ENCODE measurements around the gene PVRIG. TPM values are rescaled to one million over a fixed set of nuclear protein-coding genes. Genes with fewer than 3 reads are reported as not detected.
"Not testable (repeated sequence)": the region's sequence is repeated elsewhere in the genome, so short reads cannot be mapped to it uniquely, and the experiment has no call there.

Gene PVRIG
- total RNA-seq, 2 donors from 2014 or later, result 30.1 to 30.5 TPM

DNA sequence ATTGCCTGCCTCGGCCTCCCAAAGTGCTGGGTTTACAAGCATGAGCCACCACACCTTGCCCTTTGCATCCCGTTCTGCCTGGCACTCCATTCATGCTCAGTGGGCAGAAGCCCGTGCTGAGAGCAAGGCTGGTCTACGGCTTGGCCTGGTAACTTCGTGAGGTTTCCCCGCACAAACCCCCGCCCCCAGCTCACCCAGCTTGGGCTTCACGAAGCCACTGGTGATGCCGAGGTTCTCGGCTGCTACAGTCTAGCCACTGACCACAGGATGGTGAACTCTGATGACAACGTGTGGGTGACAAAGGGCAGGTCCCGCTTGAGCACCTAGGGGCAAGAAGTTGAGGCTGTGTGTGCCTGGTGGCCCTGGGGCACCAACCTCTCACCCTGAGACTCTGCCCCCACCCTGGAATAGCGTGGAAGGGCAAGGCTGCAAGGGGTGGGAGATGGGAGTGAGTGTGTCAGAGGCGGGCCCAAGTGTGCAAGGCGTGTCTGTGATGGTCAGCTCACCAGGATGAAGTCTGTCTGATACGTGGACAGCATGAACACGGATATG, 3.7 kb downstream of the PVRIG start:
- Mint-ChIP-seq H3K27ac (peak overlapping the region; percentile 96), H3K4me3 (peak overlapping the region; percentile 39), H3K4me1 (peaks cover 37% of the 10 kb centered on the region)
- H3K36me3 Mint-ChIP-seq (ENCODE audit: low read depth); H3K27me3 Mint-ChIP-seq; ATAC-seq; DNase-seq; H3K9me3 ChIP-seq (ENCODE audit: control insufficient read depth, low read length, poor library complexity, severe bottlenecking): not testable (repeated sequence)

DNA sequence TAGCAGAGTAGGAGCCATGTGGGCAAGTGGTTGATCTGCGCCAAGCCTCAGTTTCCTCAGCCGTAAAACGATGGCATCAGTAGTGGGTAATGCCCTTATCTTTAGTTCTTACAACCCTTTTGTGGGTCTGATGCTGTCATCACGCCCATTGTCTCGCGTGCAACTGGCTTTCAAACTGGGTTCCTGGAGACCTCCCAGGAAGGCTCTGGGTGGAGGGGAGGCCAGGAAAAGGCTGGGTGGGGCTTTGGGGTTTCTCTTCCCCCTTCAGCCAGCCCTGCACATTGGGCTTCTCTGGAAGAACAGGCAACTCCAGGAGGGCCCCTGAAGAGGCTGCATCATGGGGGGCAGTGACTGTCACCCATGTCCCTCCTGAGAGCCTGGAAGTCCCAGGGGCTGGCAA, 5.1 kb downstream of the PVRIG start:
- ATAC-seq; H3K27me3 Mint-ChIP-seq; H3K9me3 ChIP-seq (ENCODE audit: control insufficient read depth, low read length, poor library complexity, severe bottlenecking); H3K36me3 Mint-ChIP-seq (ENCODE audit: low read depth); DNase-seq; H3K4me3 Mint-ChIP-seq: not testable (repeated sequence)
- Mint-ChIP-seq H3K27ac (peak overlapping the region; percentile 96), H3K4me1 (peaks cover 27% of the 10 kb centered on the region)

DNA sequence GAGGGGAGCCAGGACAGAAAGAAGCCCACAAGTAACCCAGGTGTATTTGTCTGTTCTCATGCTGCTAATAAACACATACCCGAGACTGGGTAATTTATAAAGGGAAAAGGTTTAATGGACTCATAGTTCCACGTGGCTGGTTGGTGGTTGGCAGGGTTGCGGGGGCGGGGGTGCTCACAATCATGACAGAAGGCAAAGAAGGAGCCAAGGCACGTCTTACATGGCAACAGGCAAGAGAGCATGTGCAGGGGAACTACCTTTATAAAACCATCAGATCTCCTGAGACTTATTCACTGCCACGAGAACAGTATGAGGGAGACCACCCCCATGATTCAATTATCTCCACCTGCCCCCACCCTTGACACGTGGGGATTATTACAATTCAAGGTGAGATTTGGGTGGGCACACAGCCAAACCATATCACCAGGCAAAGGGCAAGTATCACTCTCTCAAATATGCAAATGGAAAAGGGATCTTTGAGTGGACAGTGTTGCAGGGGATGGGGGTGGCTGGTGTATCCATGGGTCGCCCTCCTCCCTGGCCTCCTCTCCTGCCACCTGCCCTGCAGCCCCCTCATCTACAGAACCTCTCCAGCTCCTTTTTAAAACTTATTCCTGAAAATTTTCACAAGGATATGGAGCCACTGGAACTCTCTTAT, 15.0 kb downstream of the PVRIG start:
- H3K4me3 Mint-ChIP-seq; ATAC-seq; H3K27ac Mint-ChIP-seq; H3K9me3 ChIP-seq (ENCODE audit: control insufficient read depth, low read length, poor library complexity, severe bottlenecking); H3K4me1 Mint-ChIP-seq; H3K36me3 Mint-ChIP-seq (ENCODE audit: low read depth); DNase-seq; H3K27me3 Mint-ChIP-seq: not testable (repeated sequence)

DNA sequence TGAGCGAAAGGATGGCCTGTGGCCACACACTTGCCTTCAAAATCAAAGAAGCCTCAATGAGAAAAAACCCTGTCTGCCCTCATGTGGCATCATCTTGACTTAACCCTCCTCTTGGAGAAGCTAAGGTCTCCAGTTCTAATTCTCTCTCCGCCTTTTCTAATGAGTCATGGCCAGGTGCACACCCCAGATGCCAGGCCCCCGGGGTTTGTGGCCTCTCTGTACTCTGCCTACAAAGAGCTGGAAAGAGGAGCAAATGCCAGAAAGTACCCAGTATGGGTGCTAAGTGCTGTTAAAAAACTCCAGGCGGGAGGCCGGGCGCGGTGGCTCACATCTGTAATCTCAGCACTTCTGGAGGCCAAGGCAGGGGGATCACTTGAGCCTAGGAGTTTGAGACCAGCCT, 20.2 kb downstream of the PVRIG start:
- H3K27me3 Mint-ChIP-seq; H3K36me3 Mint-ChIP-seq (ENCODE audit: low read depth); ATAC-seq; H3K9me3 ChIP-seq (ENCODE audit: control insufficient read depth, low read length, poor library complexity, severe bottlenecking); DNase-seq; H3K27ac Mint-ChIP-seq; H3K4me3 Mint-ChIP-seq: not testable (repeated sequence)
- H3K4me1 Mint-ChIP-seq, result peaks cover 16% of the 10 kb centered on the region

DNA sequence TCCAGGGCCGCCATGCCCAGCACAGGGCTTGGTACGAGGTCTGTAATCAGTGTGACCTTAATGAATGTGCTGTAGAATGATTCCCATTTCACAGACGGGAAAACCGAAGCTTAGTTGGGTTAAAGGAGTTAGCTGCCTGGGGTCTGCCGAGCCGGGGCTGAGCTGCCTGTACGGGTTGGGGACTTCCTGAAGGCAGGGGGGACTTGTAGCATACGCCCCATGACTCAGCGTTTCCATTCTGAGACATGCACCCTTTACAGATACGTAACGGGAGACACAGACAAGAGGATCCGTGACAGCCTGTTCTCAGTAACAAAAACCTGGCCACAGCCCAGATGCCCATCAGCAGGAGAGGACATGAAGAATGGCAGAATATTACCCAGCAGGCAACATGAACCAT, 23.6 kb downstream of the PVRIG start:
- not testable (repeated sequence) for H3K27ac Mint-ChIP-seq; H3K27me3 Mint-ChIP-seq; H3K9me3 ChIP-seq (ENCODE audit: control insufficient read depth, low read length, poor library complexity, severe bottlenecking); H3K4me3 Mint-ChIP-seq; DNase-seq; H3K36me3 Mint-ChIP-seq (ENCODE audit: low read depth)
- peaks cover 19% of the 10 kb centered on the region for H3K4me1 Mint-ChIP-seq
- peak; percentile 51 for ATAC-seq

DNA sequence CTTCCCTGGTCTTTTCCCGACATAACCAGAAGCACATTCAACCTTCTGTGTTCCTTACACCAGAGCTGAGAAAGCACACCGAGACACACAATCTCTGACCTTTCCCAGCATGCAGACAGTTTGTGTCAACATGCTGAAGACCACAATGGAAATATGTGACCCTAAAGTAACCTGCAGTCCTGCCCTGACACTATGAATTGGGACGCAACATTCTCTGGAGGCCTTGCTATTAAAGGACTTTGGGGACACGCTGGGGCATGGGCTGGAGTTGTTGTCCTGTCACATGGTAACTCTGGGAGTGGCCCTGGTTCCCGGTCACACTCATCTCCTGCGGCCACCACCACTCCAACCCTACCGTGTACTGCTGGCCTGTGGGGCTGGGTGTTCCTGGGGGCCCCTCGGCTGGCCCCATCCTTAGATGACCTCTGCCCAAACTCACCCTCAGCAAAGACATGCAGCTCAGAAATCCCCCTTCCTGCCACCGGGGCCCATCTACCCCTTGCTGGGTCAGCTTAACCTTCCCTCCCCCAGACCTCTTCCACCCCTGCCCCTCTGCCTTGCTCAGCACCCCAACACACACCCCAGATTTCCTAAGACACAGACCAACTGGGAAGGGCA, 25.3 kb downstream of the PVRIG start:
- not testable (repeated sequence) for H3K27me3 Mint-ChIP-seq; H3K36me3 Mint-ChIP-seq (ENCODE audit: low read depth); H3K9me3 ChIP-seq (ENCODE audit: control insufficient read depth, low read length, poor library complexity, severe bottlenecking); ATAC-seq; H3K27ac Mint-ChIP-seq; DNase-seq; H3K4me3 Mint-ChIP-seq
- peaks cover 12% of the 10 kb centered on the region for H3K4me1 Mint-ChIP-seq

DNA sequence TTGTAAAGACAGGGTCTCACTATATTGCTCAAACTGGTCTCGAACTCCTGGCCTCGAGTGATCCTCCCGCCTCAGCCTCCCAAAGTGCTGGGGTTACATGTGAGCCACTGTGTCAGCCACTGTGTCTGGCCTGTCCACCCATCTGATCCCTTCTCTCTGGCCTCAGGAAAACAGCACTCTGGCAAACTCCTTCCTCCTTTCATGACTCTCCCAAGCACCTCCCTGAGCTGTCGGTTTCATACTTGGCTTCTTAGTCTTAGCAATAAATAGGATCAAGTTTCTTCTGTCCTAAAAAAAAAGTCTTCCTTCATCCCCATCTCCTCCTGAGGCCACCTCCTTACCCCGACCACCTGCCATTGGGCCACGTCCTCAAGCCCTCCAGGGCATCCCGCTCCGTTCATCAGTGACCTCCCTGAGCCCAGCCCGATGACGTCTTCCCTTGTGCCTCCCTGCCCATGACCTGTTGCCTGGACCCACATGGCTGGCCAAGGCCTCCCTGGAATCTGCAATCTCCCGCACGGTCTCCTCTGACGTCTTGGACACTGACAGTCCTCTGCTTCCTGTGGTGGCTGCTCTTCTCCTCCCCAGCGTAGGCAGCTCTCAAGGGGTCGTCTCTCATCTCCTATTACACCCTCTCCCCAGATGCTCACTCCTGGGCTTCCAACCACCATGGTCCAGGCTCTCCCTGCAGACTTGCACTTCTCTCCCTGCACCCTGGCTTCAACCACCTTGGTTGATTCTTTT, 26.5 kb downstream of the PVRIG start:
- ATAC-seq; H3K27ac Mint-ChIP-seq; H3K27me3 Mint-ChIP-seq; DNase-seq; H3K9me3 ChIP-seq (ENCODE audit: control insufficient read depth, low read length, poor library complexity, severe bottlenecking); H3K36me3 Mint-ChIP-seq (ENCODE audit: low read depth): not testable (repeated sequence)
- H3K4me1 Mint-ChIP-seq, result peaks cover 12% of the 10 kb centered on the region
- peak overlapping the region; percentile 52 for H3K4me3 Mint-ChIP-seq

DNA sequence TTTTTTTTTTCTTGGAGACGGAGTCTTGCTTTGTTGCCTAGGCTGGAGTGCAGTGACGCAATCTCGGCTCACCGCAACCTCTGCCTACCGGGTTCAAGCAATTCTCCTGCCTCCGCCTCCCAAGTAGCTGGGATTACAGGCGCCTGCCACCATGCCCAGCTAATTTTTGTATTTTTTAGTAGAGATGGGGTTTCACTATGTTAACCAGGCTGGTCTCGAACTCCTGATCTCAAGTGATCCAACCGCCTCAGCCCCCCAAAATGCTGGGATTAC, 27.1 kb downstream of the PVRIG start:
- peaks cover 12% of the 10 kb centered on the region for H3K4me1 Mint-ChIP-seq
- DNase-seq; H3K27ac Mint-ChIP-seq; H3K9me3 ChIP-seq (ENCODE audit: control insufficient read depth, low read length, poor library complexity, severe bottlenecking); ATAC-seq; H3K36me3 Mint-ChIP-seq (ENCODE audit: low read depth); H3K27me3 Mint-ChIP-seq; H3K4me3 Mint-ChIP-seq: not testable (repeated sequence)

DNA sequence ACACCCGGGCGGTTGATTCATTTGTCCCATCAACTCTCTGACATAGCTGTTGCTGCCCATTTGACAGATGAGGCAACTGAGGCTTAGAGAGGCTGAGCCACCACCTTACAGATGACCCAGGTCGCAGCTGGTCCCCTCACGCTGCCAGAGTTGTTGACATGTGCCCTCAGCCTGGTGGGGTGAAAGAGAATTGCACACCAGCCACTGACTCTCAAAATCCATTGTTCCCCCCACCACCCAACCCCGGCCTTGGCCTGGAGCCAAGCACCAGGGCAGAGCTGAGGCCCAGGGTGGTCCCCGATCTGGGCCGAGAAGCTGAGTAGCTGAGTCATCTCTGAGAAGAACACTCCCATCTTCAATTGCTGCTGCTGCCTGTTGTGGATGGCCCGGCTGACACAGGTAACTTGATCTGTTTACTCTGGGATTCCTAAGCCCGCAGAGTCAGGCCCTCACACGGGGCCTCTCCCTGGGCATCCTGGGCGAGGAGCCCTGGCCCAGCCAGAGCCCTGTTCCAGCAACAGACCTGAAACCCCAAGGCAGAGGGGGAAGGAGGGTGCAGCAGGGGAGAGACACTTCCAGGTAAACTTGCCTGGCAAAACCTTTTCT, 27.5 kb downstream of the PVRIG start:
- H3K9me3 ChIP-seq (ENCODE audit: control insufficient read depth, low read length, poor library complexity, severe bottlenecking), result no peaks in the 10 kb centered on the region
- Mint-ChIP-seq H3K36me3 (ENCODE audit: low read depth) (no peaks in the 10 kb centered on the region), H3K27ac (no peak overlapping the region), H3K27me3 (no peaks in the 10 kb centered on the region), H3K4me1 (peaks cover 12% of the 10 kb centered on the region), H3K4me3 (no peak overlapping the region)
- ATAC-seq (no peak), DNase-seq (no peak)

DNA sequence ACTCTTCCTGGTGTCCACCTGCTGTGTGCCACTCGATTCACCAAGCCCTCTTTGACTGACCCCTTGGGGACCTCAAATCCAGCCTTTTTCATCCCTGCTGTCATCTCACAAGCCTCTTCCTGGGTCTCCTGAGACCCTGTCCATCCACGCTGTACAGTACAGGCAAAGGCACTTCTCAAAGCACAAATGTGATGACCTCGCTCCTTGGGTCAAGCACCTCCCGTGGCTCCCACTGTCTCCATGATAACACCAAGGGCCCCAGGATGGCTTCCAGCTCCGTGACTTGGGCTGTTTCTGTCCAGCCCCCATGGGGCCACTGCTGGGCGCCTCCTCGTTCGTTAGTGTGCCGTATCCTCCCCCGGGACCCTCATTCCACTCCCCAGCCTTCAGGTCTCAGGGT, 28.7 kb downstream of the PVRIG start:
- H3K27ac Mint-ChIP-seq, result no peak overlapping the region
- no peaks in the 10 kb centered on the region for H3K36me3 Mint-ChIP-seq (ENCODE audit: low read depth)
- no peaks in the 10 kb centered on the region for H3K9me3 ChIP-seq (ENCODE audit: control insufficient read depth, low read length, poor library complexity, severe bottlenecking)
- H3K4me3 Mint-ChIP-seq, result no peak overlapping the region
- ATAC-seq (no peak), DNase-seq (no peak)
- H3K4me1 Mint-ChIP-seq, result peaks cover 6% of the 10 kb centered on the region
- H3K27me3 Mint-ChIP-seq, result no peaks in the 10 kb centered on the region

DNA sequence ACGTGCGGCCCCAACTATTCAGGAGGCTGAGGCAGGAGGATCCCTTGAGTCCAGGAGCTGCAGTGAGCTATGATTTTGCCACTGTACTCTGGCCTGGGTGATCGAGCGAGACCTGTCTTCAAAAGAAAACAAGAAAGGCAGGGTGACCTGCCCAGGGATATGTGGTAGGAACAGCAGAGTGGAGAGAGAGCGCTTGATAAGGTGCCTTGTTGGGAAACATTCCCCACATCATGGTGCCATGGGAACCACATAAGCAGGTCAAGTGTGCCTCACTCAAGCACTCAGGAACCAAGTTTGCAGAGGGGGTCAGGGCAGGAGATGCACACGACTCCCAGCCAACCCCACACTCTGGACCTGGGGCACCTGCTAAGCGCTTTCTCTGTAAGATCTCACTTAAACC, 37.3 kb downstream of the PVRIG start:
- Mint-ChIP-seq H3K27ac (no peak overlapping the region), H3K4me3 (no peak overlapping the region), H3K36me3 (ENCODE audit: low read depth) (no peaks in the 10 kb centered on the region), H3K4me1 (peaks cover under 1% of the 10 kb centered on the region), H3K27me3 (no peaks in the 10 kb centered on the region)
- H3K9me3 ChIP-seq (ENCODE audit: control insufficient read depth, low read length, poor library complexity, severe bottlenecking), result no peaks in the 10 kb centered on the region
- ATAC-seq (no peak), DNase-seq (no peak)

DNA sequence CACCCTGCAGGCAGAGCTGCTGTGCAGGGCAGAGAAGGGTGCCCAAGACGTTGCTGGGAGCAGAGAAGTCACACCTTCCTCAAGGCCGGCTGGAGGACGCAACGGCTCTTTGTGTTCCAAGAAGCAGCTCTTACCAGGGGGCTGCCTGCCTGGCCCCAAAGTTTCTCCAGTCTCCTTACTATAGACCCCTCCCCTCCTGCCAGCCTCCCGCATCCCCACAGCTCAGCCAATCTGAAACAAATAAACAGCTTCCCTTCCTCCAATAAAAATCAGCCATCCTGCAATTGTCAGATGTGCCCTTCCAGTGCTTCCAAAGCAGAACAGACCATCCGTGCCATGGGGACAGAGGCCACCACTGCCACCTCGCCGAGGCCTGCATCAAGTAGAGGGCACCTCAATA, 40.2 kb downstream of the PVRIG start:
- not testable (repeated sequence) for DNase-seq; ATAC-seq; H3K27me3 Mint-ChIP-seq; H3K9me3 ChIP-seq (ENCODE audit: control insufficient read depth, low read length, poor library complexity, severe bottlenecking); H3K27ac Mint-ChIP-seq; H3K36me3 Mint-ChIP-seq (ENCODE audit: low read depth); H3K4me3 Mint-ChIP-seq; H3K4me1 Mint-ChIP-seq

DNA sequence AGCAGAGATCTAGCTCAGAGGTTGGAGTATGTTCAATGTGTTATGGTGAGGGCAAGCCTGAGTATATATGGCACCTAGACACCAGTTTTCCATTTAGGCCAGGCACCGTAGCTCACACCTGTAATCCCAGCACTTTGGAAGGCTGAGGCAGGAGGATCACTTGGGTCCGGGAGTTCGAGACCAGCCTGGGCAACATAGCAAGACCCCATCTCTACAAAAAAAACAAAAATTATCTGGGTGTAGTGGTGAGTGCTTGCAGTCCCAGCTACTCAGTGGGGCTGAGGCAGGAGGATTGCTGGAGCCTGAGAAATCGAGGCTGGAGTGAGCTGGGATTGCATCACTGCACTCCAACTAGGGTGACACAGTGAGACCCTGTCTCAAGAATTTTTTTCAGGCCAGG, 43.1 kb downstream of the PVRIG start:
- not testable (repeated sequence) for H3K27ac Mint-ChIP-seq; DNase-seq; ATAC-seq; H3K36me3 Mint-ChIP-seq (ENCODE audit: low read depth); H3K4me1 Mint-ChIP-seq; H3K27me3 Mint-ChIP-seq; H3K9me3 ChIP-seq (ENCODE audit: control insufficient read depth, low read length, poor library complexity, severe bottlenecking); H3K4me3 Mint-ChIP-seq

Measured in T-helper 17 cell (primary cell).